HFFc6 (cell line): ENCODE data around the gene PHACTR1. TPM values are rescaled to one million over a fixed set of nuclear protein-coding genes. Genes with fewer than 3 reads are reported as not detected.

ENCODE experiments used
- DNase-seq: peaks from one replicate; pipeline ENCODE4 v3.0.0-alpha.2; 2018
- H3K27ac Mint-ChIP-seq: 2 replicates; pipeline ENCODE4 v1.8.0; 2020; ENCODE audit warnings: mild to moderate bottlenecking, mixed read lengths
- H3K27me3 Mint-ChIP-seq: 2 replicates; pipeline ENCODE4 v1.8.0; 2021; ENCODE audit warnings: mild to moderate bottlenecking, moderate library complexity, mixed read lengths; ENCODE audit not compliant: insufficient read depth
- H3K36me3 Mint-ChIP-seq: 2 replicates; pipeline ENCODE4 v1.8.0; 2021; ENCODE audit warnings: low read depth, mixed read lengths
- H3K4me1 Mint-ChIP-seq: 2 replicates; pipeline ENCODE4 v1.8.0; 2020; ENCODE audit warnings: low read depth, mixed read lengths
- H3K4me3 Mint-ChIP-seq: 2 replicates; pipeline ENCODE4 v1.8.0; 2020; ENCODE audit warnings: mild to moderate bottlenecking, moderate library complexity, mixed read lengths
- H3K9me3 Mint-ChIP-seq: 2 replicates; pipeline ENCODE4 v1.8.0; 2020; ENCODE audit warnings: mild to moderate bottlenecking, mixed read lengths
- CTCF ChIP-seq: fragments of 200-600 bp; sonication (generic); IDR thresholded peaks from 2 replicates; pipeline ENCODE4 v1.5.0; 2021; ENCODE audit warnings: antibody characterized with exemption, mild to moderate bottlenecking
- total RNA-seq, 6 experiments: library from RNA; stranded (reverse); fragmentation: NEBNext Ultra II Directional; extraction: Animal tissue kit (Norgen Biotek cat#: 25700); gene quantifications; 2 replicates in 1 of 6; 3 replicates in 5 of 6; pipeline ENCODE4 v1.2.3, GENCODE V29; 2021

PHACTR1 gene
- total RNA-seq, 6 experiments from 2014 or later = 2.5 to 4.7 (median 3.9) TPM

DNA sequence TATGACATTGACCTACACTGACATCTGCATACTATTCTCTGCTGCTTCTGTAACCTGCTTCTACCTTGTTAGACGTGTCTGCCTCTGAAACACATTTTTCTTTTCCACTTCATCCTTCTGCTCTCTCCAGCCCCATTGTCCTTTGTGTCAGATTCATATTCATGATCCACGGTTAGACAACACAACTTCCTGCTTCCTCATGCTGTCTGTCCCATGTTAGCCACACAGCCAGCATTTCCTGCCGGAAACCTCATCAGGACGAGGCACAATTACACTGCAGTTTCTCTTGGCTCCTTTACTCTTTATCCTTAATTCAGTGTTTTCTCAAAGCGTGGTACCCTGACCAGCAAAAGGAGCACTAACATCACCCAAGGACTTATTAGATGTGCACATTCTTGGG lies 461.5 kb downstream of the PHACTR1 start:
- DNase-seq = no peak
- H3K27ac Mint-ChIP-seq = no peak overlapping the region
- H3K4me1 Mint-ChIP-seq = no peaks in the 10 kb centered on the region
- no peaks in the 10 kb centered on the region for H3K9me3 Mint-ChIP-seq
- H3K4me3 Mint-ChIP-seq = no peak overlapping the region
- peaks cover 3% of the 10 kb centered on the region; the same call in 1 of the 2 replicates for H3K27me3 Mint-ChIP-seq
- H3K36me3 Mint-ChIP-seq = no peaks in the 10 kb centered on the region
- TF ChIP-seq CTCF = no peak

DNA sequence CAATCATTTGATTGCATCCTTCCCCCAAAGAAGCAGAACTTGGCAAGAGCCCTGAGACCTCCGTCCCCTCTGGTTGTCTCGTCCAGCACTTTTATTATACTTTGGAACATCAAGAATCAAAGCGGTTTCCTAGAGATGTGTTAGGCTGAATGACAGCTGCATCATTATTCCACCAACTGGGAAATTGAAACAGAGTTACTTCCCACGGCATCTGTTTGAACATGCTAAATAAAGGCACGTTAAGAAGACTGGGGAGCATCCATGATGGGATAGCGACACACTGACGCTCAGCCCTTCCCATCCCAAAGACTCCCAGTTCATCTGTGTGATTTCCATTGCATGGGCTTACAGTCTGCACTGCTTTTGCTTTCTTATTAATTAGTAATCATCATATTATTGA lies 464.0 kb downstream of the PHACTR1 start:
- Mint-ChIP-seq H3K9me3 (no peaks in the 10 kb centered on the region), H3K27ac (no peak overlapping the region), H3K4me3 (no peak overlapping the region), H3K36me3 (no peaks in the 10 kb centered on the region), H3K27me3 (peaks cover 3% of the 10 kb centered on the region; the same call in 1 of the 2 replicates), H3K4me1 (no peaks in the 10 kb centered on the region)
- DNase-seq = no peak
- no peak for TF ChIP-seq CTCF

DNA sequence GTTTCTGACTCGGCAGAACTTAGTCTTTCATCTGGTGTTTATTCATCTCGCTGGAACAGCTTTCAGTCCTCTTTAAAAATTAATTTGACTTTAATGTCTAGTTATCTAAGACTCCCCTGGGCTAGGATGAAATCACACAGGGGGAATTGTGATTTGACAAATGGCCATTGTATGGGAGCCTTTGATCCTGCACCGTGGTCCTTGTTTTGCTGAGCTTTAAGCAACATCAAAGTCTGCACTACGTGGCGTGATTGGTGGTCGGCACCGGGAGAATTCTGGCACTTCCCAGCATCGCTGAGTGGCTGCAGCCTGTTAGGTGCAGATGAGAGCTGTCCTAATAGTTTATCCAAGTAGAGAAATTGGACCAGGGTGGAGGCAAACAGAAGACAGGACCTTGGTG lies 464.8 kb downstream of the PHACTR1 start:
- Mint-ChIP-seq H3K4me3 (no peak overlapping the region; the same call in 1 of the 2 replicates), H3K9me3 (no peaks in the 10 kb centered on the region), H3K27ac (no peak overlapping the region), H3K27me3 (no peaks in the 10 kb centered on the region; the same call in 1 of the 2 replicates), H3K4me1 (no peaks in the 10 kb centered on the region), H3K36me3 (no peaks in the 10 kb centered on the region)
- DNase-seq = no peak
- no peak for TF ChIP-seq CTCF

DNA sequence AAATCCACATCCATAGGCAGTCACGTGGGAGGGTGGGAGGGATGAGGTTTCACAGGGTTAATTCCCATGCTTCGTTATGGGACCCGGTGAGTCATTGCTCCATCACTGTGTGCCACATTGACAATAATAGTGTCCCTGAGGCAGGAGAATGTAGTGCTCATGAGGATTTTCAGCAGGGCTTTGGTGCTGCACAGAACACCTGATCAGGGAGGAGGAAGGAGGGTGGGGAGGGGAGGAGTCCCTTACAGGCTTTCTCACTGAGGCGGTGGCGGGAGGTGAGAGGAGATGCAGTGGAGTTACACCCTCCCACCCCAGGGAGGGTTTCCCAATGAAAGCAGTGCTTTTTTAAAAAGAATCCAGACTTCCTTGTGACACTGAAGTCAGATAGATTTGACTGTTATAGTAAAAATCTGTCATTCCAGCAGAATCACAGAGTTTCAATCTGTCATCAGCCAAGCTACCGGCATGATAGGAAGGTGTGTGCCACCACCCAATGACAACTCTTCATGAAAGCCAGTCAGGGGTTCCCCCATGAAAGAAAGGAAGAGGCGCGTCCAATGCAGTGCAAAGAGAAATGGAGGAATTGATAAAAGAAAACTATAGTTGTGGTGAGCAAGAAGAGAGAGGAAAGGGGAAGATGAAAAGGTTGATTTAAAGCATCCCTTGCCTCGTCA lies 467.0 kb downstream of the PHACTR1 start:
- no peaks in the 10 kb centered on the region for H3K4me1 Mint-ChIP-seq
- H3K27me3 Mint-ChIP-seq = no peaks in the 10 kb centered on the region; the same call in 1 of the 2 replicates
- no peak overlapping the region for H3K27ac Mint-ChIP-seq
- H3K36me3 Mint-ChIP-seq = no peaks in the 10 kb centered on the region
- no peaks in the 10 kb centered on the region for H3K9me3 Mint-ChIP-seq
- no peak for TF ChIP-seq CTCF
- DNase-seq = no peak
- H3K4me3 Mint-ChIP-seq = no peak overlapping the region

DNA sequence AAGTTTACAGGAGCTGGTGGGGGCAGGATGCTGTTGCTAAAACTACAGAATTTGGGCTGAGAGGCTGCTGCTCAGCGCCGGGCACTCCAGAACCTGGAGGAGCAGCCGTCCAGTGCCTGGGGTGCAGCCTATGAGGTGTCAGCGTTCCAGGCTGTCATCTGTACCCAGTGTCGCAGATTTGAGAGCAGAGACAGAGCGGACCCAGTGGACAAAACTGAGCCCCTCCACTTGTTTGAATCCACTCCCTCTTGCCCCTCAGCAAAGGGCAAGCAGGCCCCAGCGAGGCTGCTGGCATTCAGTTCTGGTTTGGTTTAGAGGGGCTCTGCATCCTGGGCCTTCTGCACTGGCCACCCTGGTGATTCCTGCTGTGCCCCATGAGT lies 467.5 kb downstream of the PHACTR1 start:
- Mint-ChIP-seq H3K4me3 (no peak overlapping the region), H3K27me3 (no peaks in the 10 kb centered on the region; the same call in 1 of the 2 replicates), H3K4me1 (no peaks in the 10 kb centered on the region), H3K27ac (no peak overlapping the region), H3K9me3 (no peaks in the 10 kb centered on the region), H3K36me3 (no peaks in the 10 kb centered on the region)
- TF ChIP-seq CTCF = no peak
- DNase-seq = no peak
